ENCODE data around the gene PSAPL1. TPM values are rescaled to one million over a fixed set of nuclear protein-coding genes. Genes with fewer than 3 reads are reported as not detected.

The PSAPL1 gene
- total and polyA plus RNA-seq, 8 donors: 0.03 to 37.5 (median 5.7) TPM; not detected in 2

DNA sequence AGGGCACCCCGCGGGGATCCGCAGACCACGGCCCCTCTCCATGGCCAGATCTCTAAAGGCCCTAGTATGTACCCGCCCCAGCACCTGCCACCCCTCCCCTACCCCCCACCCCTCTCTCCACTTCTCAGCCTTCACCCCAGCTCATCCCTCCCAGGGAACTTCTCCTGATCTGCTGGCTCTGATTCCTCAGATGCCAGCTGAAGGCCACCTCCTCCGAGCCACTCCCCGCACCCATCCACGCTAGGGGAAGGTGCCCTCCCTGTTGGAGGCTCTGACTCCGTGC is 11.9 kb downstream of the PSAPL1 start:
- Histone ChIP-seq H3K27me3 (no peaks in the 10 kb centered on the region), H3K4me1 (no peaks in the 10 kb centered on the region), H3K4me3 (no peak overlapping the region), H3K9me3 (peaks cover 0 to 7% (median 0%) of the 10 kb centered on the region in 4 donors), H3K36me3 (no peaks in the 10 kb centered on the region), H3K27ac (no peak overlapping the region)
- TF ChIP-seq CTCF (IDR thresholded peaks at IDR 0.05) (no peak), EP300 (IDR thresholded peaks at IDR 0.05) (no peak), POLR2A (IDR thresholded peaks at IDR 0.05) (no peak), POLR2AphosphoS5 (IDR thresholded peaks at IDR 0.05) (no peak)
- no peak for DNase-seq
- WGBS, 5 donors: 89 to 96% (median 92%) methylated on average over 9 of the region's 9 CpGs
- intact Hi-C loops (cut with DNase I; ENCODE audit: low total_unique reads): no loop called here

GRCh38 chr4:7422151-7422897 is 12.4 kb downstream of the PSAPL1 start:
- intact Hi-C loops (cut with DNase I; ENCODE audit: low total_unique reads): no loop called here
- H3K27ac ChIP-seq: no peak overlapping the region
- H3K27me3 ChIP-seq: no peaks in the 10 kb centered on the region
- WGBS, 5 donors: 83 to 93% (median 85%) methylated on average over 15 to 19 of the region's 19 CpGs
- TF ChIP-seq CTCF (IDR thresholded peaks at IDR 0.05): no peak
- TF ChIP-seq POLR2AphosphoS5 (IDR thresholded peaks at IDR 0.05): no peak
- no peak for TF ChIP-seq EP300 (IDR thresholded peaks at IDR 0.05)
- no peak for TF ChIP-seq POLR2A (IDR thresholded peaks at IDR 0.05)
- H3K4me1 ChIP-seq: no peaks in the 10 kb centered on the region
- no peak overlapping the region for H3K4me3 ChIP-seq
- peaks cover 0 to 7% (median 0%) of the 10 kb centered on the region in 4 donors for H3K9me3 ChIP-seq
- peak in 1 of 2 donors; percentile 22 for DNase-seq
- no peaks in the 10 kb centered on the region for H3K36me3 ChIP-seq

- intact Hi-C loops (cut with DNase I; ENCODE audit: low total_unique reads): no loop called here
- WGBS, 5 donors: 81 to 88% (median 85%) methylated on average over 21 to 24 of the region's 24 CpGs
- H3K4me1 ChIP-seq: no peaks in the 10 kb centered on the region
- no peaks in the 10 kb centered on the region for H3K36me3 ChIP-seq
- peaks cover 0 to 7% (median 0%) of the 10 kb centered on the region in 4 donors for H3K9me3 ChIP-seq
- TF ChIP-seq POLR2A (IDR thresholded peaks at IDR 0.05) (no peak), EP300 (IDR thresholded peaks at IDR 0.05) (no peak), CTCF (IDR thresholded peaks at IDR 0.05) (no peak), POLR2AphosphoS5 (IDR thresholded peaks at IDR 0.05) (no peak)
- H3K27me3 ChIP-seq: no peaks in the 10 kb centered on the region
- no peak overlapping the region for H3K27ac ChIP-seq
- H3K4me3 ChIP-seq: no peak overlapping the region
- peak in 1 of 2 donors; percentile 24 for DNase-seq
Observed at GRCh38 chr4:7421356-7422150, 13.2 kb downstream of the PSAPL1 start.

- intact Hi-C loops (cut with DNase I; ENCODE audit: low total_unique reads): no loop called here
- H3K4me1 ChIP-seq: no peaks in the 10 kb centered on the region
- H3K36me3 ChIP-seq: no peaks in the 10 kb centered on the region
- WGBS, 5 donors: 70 to 86% (median 80%) methylated on average over 13 to 14 of the region's 14 CpGs
- DNase-seq: peak in 1 of 2 donors; percentile 24
- no peak for TF ChIP-seq POLR2A (IDR thresholded peaks at IDR 0.05)
- no peak for TF ChIP-seq POLR2AphosphoS5 (IDR thresholded peaks at IDR 0.05)
- TF ChIP-seq EP300 (IDR thresholded peaks at IDR 0.05): no peak
- no peak for TF ChIP-seq CTCF (IDR thresholded peaks at IDR 0.05)
- no peak overlapping the region for H3K4me3 ChIP-seq
- H3K9me3 ChIP-seq: peaks cover 0 to 7% (median 0%) of the 10 kb centered on the region in 4 donors
- H3K27ac ChIP-seq: no peak overlapping the region
- H3K27me3 ChIP-seq: no peaks in the 10 kb centered on the region
Observed at GRCh38 chr4:7420661-7421040, 14.1 kb downstream of the PSAPL1 start.
